Neuronal stem cell (in vitro differentiated cells): Measurements from ENCODE around the gene KRI1.

ENCODE experiments used
- DNase-seq: peaks from one replicate; pipeline ENCODE4 v3.0.0-alpha.2; 2013; ENCODE audit warnings: low spot score
- H2AFZ ChIP-seq: one replicate; pipeline ENCODE4 v1.6.1; 2013; ENCODE audit warnings: mild to moderate bottlenecking, low read length, inconsistent platforms
- H2AK5ac ChIP-seq: 2 replicates; pipeline ENCODE4 v1.6.1; 2013; ENCODE audit warnings: low read depth, mild to moderate bottlenecking, inconsistent platforms, low read length, moderate library complexity, mixed read lengths
- H2BK120ac ChIP-seq: 2 replicates; pipeline ENCODE4 v1.6.1; 2013; ENCODE audit warnings: low read depth, mild to moderate bottlenecking, inconsistent platforms, low read length, moderate library complexity, mixed read lengths
- H2BK12ac ChIP-seq: one replicate; pipeline ENCODE4 v1.6.1; 2013; ENCODE audit warnings: low read length, inconsistent platforms
- H2BK15ac ChIP-seq: 2 replicates; pipeline ENCODE4 v1.6.1; 2013; ENCODE audit warnings: mild to moderate bottlenecking, low read length, inconsistent platforms, mixed read lengths
- H2BK5ac ChIP-seq: one replicate; pipeline ENCODE4 v1.6.1; 2013; ENCODE audit warnings: inconsistent platforms, mild to moderate bottlenecking, low read length, moderate library complexity
- H3K14ac ChIP-seq: one replicate; pipeline ENCODE4 v1.6.1; 2013; ENCODE audit warnings: low read length, inconsistent platforms
- H3K18ac ChIP-seq: 2 replicates; pipeline ENCODE4 v1.6.1; 2013; ENCODE audit warnings: low read length, inconsistent platforms
- H3K23ac ChIP-seq: 2 replicates; pipeline ENCODE4 v1.6.1; 2013; ENCODE audit warnings: low read depth, mild to moderate bottlenecking, mixed read lengths, low read length, inconsistent platforms; ENCODE audit not compliant: poor library complexity
- H3K27ac ChIP-seq: replicated peaks from 3 replicates; pipeline ENCODE4 v1.5.1; 2013; ENCODE audit warnings: low read length, inconsistent platforms
- H3K27me3 ChIP-seq, 3 experiments: 2 replicates each; pipeline ENCODE4 v1.6.1; 2013; ENCODE audit warnings: low read length in 3 of 3, mild to moderate bottlenecking in 2 of 3, inconsistent platforms in 1 of 3, low read depth in 1 of 3, mixed read lengths in 1 of 3, moderate library complexity in 1 of 3; ENCODE audit not compliant: control insufficient read depth in 3 of 3, insufficient read depth in 3 of 3
- H3K36me3 ChIP-seq, 2 donors: replicated peaks in 1 of 2; 2 replicates each; pipeline ENCODE4 v1.6.1; 2013; ENCODE audit warnings: low read length in 2 of 2; ENCODE audit not compliant: control insufficient read depth in 2 of 2, insufficient read depth in 2 of 2
- H3K4ac ChIP-seq: 2 replicates; pipeline ENCODE4 v1.6.1; 2013; ENCODE audit warnings: inconsistent platforms, mild to moderate bottlenecking, low read length, moderate library complexity
- H3K4me1 ChIP-seq, 2 donors: 1 replicate in 1 of 2; 2 replicates in 1 of 2; pipeline ENCODE4 v1.6.1; 2013; ENCODE audit warnings: low read length in 2 of 2, low read depth in 1 of 2; ENCODE audit not compliant: control insufficient read depth in 2 of 2, insufficient read depth in 1 of 2
- H3K4me2 ChIP-seq: one replicate; pipeline ENCODE4 v1.6.1; 2013; ENCODE audit warnings: mild to moderate bottlenecking, low read length, inconsistent platforms; ENCODE audit not compliant: insufficient read depth, poor library complexity, severe bottlenecking
- H3K4me3 ChIP-seq, 2 donors: 2 replicates each; pipeline ENCODE4 v1.5.1; 2013; ENCODE audit warnings: low read length in 2 of 2, mild to moderate bottlenecking in 2 of 2, inconsistent platforms in 1 of 2, moderate library complexity in 1 of 2
- H3K79me1 ChIP-seq: one replicate; pipeline ENCODE4 v1.6.1; 2013; ENCODE audit warnings: low read depth, mild to moderate bottlenecking, inconsistent platforms, low read length, moderate library complexity
- H3K9ac ChIP-seq: one replicate; pipeline ENCODE4 v1.6.1; 2013; ENCODE audit warnings: mild to moderate bottlenecking, low read depth, low read length, inconsistent platforms; ENCODE audit not compliant: poor library complexity
- H3K9me3 ChIP-seq, 2 donors: replicated peaks in 1 of 2; 2 replicates each; pipeline versions ENCODE3 to v1.6.1; 2013; ENCODE audit warnings: low read length in 2 of 2, mild to moderate bottlenecking in 2 of 2, inconsistent platforms in 1 of 2, low read depth in 1 of 2, mixed read lengths in 1 of 2, moderate library complexity in 1 of 2; ENCODE audit not compliant: control insufficient read depth in 2 of 2, insufficient read depth in 1 of 2
- H4K8ac ChIP-seq: one replicate; pipeline ENCODE4 v1.6.1; 2013; ENCODE audit warnings: low read depth, mild to moderate bottlenecking, inconsistent platforms, low read length, moderate library complexity
- H4K91ac ChIP-seq: one replicate; pipeline ENCODE4 v1.6.1; 2013; ENCODE audit warnings: low read length, low read depth, mild to moderate bottlenecking, inconsistent platforms; ENCODE audit not compliant: poor library complexity
- WGBS, 2 donors: extraction: QIAGEN DNeasy Blood & Tissue Kit; methylation state at CpG; one replicate each; pipeline ENCODE4 v1.1.7; 2013; ENCODE audit warnings: missing lambda C conversion rate in 2 of 2, mixed read lengths in 1 of 2; ENCODE audit not compliant: insufficient read length in 2 of 2, insufficient replicate concordance in 1 of 2; ENCODE audit errors: extremely low coverage in 2 of 2; 5-methylcytosine and 5-hydroxymethylcytosine counted together

Gene KRI1

DNA sequence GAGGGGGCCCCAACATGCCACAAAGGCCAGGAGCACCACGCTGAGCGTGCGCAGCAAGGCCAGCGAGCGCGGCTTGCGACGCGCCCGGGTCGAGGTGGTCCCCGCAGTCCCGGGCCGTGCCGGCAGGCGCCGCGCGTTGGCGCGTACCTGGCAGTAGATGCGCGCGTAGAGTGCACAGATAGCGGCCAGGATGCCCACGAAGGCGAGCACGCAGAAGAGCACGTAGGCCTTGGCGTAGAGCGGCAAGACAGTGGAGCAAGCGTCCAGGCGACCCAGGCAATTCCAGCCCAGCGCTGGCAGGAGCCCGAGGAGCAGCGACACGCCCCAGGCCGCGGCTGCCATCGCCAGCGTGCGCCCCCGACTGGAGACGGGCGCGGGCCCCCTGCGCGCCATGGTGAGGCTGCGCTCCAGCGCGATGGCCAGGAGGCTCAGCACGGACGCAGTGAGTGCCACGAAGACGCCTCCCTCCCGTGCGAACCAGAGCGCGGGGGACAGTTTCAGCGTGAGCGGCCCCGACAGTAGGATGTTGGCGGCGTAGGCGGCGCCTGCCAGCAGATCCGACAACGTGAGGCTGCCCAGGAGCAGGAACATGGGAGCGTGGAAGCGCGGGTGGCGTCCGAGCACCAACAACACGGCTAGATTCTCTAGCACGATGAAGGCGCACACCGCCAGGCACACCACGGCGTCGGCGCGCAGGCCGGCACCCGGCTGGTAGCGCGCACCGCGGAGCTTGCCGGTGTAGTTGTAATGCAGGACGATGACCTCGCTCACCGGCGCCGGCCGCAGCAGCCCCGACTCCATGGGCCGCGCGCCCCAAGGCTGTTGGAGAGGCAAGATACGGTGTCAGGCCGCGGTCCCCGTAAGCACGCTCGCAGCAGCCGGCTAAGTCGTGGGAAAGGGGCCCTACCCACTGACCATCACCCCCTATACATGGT is 51.3 kb downstream of the KRI1 start:
- Histone ChIP-seq H2BK5ac (no peak overlapping the region), H3K18ac (peak overlapping the region; percentile 54), H4K91ac (no peak overlapping the region), H3K4me3 (peak overlapping the region in 1 of 2 donors; percentile 65), H3K9me3 (peaks cover 0 to 3% of the 10 kb centered on the region in 2 donors), H3K14ac (peak overlapping the region; percentile 31), H3K27ac (no peak overlapping the region), H3K36me3 (peaks cover 0 to 3% of the 10 kb centered on the region in 2 donors), H3K27me3 (peaks cover 0 to 88% (median 50%) of the 10 kb centered on the region in 3 experiments), H2AK5ac (peak overlapping the region; percentile 74), H3K9ac (peak overlapping the region; percentile 30), H3K79me1 (peaks cover 2% of the 10 kb centered on the region), H2BK120ac (no peak overlapping the region), H3K23ac (peak overlapping the region; percentile 89), H2BK15ac (peak overlapping the region; percentile 55), H2BK12ac (no peak overlapping the region), H3K4me2 (no peak overlapping the region), H2AFZ (peak overlapping the region; percentile 74), H3K4ac (no peak overlapping the region), H3K4me1 (peaks cover 14 to 17% of the 10 kb centered on the region in 2 donors), H4K8ac (peak overlapping the region; percentile 65)
- no CpG with 5 or more reads among the region's 107 CpGs for WGBS, 2 donors
- DNase-seq, result no peak

DNA sequence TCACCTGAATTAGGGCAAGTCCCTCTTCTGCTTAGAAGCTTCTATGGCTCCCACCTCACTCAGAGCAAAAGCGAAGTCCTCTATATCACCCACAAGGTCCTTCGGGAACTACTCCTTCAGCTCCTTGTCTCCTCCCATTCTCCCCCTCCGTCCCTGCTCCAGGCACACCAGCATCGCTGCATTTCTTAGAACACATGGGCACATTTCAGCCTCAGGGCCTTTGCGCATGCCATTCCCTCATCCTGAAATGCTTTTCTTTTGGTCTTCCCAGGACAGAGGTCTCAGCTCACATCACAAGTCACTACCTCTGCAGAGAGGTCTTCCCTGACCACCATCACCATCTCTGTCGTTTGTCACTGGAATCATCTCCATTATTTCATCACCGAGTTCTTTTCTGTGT is 52.6 kb downstream of the KRI1 start:
- Histone ChIP-seq H3K18ac (no peak overlapping the region), H2BK12ac (no peak overlapping the region), H4K91ac (no peak overlapping the region), H4K8ac (no peak overlapping the region), H3K23ac (peak overlapping the region; percentile 20), H3K27ac (no peak overlapping the region), H2BK15ac (no peak overlapping the region), H2BK120ac (no peak overlapping the region), H3K79me1 (peaks cover 2% of the 10 kb centered on the region), H3K4me3 (no peak overlapping the region), H3K9me3 (peaks cover 0 to 3% of the 10 kb centered on the region in 2 donors), H3K14ac (no peak overlapping the region), H3K4me2 (no peak overlapping the region), H3K4ac (no peak overlapping the region), H3K36me3 (peaks cover 0 to 3% of the 10 kb centered on the region in 2 donors), H3K9ac (no peak overlapping the region), H2BK5ac (no peak overlapping the region), H2AK5ac (no peak overlapping the region), H2AFZ (no peak overlapping the region), H3K4me1 (peaks cover 8 to 15% of the 10 kb centered on the region in 2 donors), H3K27me3 (peaks cover 0 to 75% (median 42%) of the 10 kb centered on the region in 3 experiments)
- no peak for DNase-seq
- no CpG with 5 or more reads among the region's 7 CpGs for WGBS, 2 donors

DNA sequence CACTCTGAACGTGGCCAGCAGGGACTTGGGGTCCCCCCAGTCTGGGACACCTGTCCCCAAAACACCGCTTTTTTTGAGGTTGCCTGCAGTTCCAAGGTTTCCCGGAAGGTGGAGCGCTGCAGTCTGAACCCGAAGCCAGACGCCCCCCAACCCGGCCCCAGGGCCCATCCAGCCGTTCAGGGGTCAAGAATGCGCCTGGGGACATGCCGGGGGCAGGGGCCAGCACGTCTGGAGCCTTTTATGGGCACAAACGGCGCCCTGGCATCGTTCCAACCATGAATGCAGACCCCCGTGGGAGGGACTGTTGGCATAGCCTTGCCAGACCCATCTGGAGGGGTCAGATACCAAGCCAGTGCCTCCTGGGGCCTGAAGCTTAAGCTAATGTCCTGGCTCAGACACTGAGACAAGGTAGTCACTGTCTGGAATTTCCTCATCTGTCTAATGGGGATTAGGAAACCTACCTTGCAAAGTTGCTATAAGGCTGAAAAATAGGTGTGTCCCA is 55.5 kb downstream of the KRI1 start:
- Histone ChIP-seq H3K9ac (no peak overlapping the region), H3K4me2 (peak overlapping the region; percentile 25), H2BK15ac (no peak overlapping the region), H2AK5ac (no peak overlapping the region), H3K23ac (no peak overlapping the region), H3K4ac (no peak overlapping the region), H4K91ac (no peak overlapping the region), H2BK12ac (peak overlapping the region; percentile 22), H3K14ac (peak overlapping the region; percentile 38), H3K4me1 (peaks cover 0 to 2% of the 10 kb centered on the region in 2 donors), H2BK120ac (no peak overlapping the region), H4K8ac (no peak overlapping the region), H3K18ac (peak overlapping the region; percentile 94), H3K4me3 (no peak overlapping the region), H3K36me3 (peaks cover 0 to 3% of the 10 kb centered on the region in 2 donors), H3K27me3 (peaks cover 0 to 49% (median 19%) of the 10 kb centered on the region in 3 experiments), H3K9me3 (peaks cover 0 to 3% of the 10 kb centered on the region in 2 donors), H3K27ac (no peak overlapping the region), H2BK5ac (peak overlapping the region; percentile 66), H3K79me1 (no peaks in the 10 kb centered on the region), H2AFZ (peak overlapping the region; percentile 88)
- peak; percentile 58 for DNase-seq
- WGBS, 2 donors, result no CpG with 5 or more reads among the region's 15 CpGs

DNA sequence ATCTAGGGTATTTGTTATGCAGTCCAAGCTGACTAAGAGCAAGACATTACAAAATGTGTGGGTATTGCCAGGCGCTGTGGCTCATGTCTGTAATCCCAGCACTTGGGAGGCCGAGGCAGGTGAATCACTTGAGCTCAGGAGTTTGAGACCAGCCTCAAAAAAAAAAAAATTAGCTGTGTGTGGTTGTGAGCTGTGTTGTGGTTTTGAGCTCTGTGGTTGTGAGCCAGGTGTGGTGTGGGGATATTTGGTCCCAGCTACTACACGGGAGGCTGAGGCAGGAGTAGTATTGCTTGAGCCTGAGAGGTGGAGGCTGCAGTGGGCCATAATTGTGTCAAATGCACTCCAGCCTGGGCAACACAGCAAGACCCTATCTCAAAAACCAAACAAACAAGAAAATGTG is 57.1 kb downstream of the KRI1 start:
- Histone ChIP-seq H3K9me3 (peaks cover 0 to 3% of the 10 kb centered on the region in 2 donors), H3K14ac (no peak overlapping the region), H3K4me3 (no peak overlapping the region), H2BK120ac (no peak overlapping the region), H3K27ac (no peak overlapping the region), H2AK5ac (no peak overlapping the region), H3K27me3 (peaks cover 0 to 32% (median 8%) of the 10 kb centered on the region in 3 experiments), H2BK5ac (no peak overlapping the region), H3K23ac (no peak overlapping the region), H3K9ac (no peak overlapping the region), H2BK12ac (no peak overlapping the region), H2BK15ac (no peak overlapping the region), H3K4ac (no peak overlapping the region), H2AFZ (no peak overlapping the region), H3K18ac (no peak overlapping the region), H3K4me1 (peaks cover 0 to 2% of the 10 kb centered on the region in 2 donors), H3K36me3 (peaks cover 0 to 3% of the 10 kb centered on the region in 2 donors), H4K8ac (no peak overlapping the region), H3K4me2 (no peak overlapping the region), H3K79me1 (no peaks in the 10 kb centered on the region), H4K91ac (no peak overlapping the region)
- WGBS, 2 donors, result no CpG with 5 or more reads among the region's 3 CpGs
- DNase-seq, result no peak
